Measurements from ENCODE around the gene GAGE12J. TPM values are rescaled to one million over a fixed set of nuclear protein-coding genes. Genes with fewer than 3 reads are reported as not detected.
"Not testable (repeated sequence)": the region's sequence is repeated elsewhere in the genome, so short reads cannot be mapped to it uniquely, and the experiment has no call there.

The GAGE12J gene, protein sequence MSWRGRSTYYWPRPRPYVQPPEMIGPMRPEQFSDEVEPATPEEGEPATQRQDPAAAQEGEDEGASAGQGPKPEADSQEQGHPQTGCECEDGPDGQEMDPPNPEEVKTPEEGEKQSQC
- 0.69 TPM in 1 of 2 replicates, not detected in the other for total RNA-seq (2014; rRNA removed; shearing (Covaris generic))
- not detected in 2 replicates for polyA plus RNA-seq (2015; cell fraction: cytosol; rRNA removed)
- 0.60 TPM in 1 of 2 replicates, not detected in the other for polyA plus RNA-seq (2015; cell fraction: nucleus; rRNA removed)

DNA sequence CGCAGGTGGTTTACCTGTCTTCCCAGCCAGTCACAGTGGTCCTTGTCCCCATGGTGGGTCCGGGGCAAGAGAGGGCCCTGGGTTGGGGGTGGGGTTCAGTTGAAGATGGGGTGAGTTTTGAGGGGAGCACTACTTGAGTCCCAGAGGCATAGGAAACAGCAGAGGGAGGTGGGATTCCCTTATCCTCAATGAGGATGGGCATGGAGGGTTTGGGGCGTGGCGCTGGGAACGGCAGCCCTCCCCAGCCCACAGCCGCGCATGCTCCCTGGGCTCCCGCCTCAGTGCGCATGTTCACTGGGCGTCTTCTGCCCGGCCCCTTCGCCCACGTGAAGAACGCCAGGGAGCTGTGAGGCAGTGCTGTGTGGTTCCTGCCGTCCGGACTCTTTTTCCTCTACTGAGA lies at the start of gene GAGE12J:
GAGE12J (plus strand) TSS at position 301 of the 400 bp plus-strand sequence. CDS start 1,157 bp downstream, outside the sequence.
- not testable (repeated sequence) for DNase-seq (ENCODE audit: low read depth)

DNA sequence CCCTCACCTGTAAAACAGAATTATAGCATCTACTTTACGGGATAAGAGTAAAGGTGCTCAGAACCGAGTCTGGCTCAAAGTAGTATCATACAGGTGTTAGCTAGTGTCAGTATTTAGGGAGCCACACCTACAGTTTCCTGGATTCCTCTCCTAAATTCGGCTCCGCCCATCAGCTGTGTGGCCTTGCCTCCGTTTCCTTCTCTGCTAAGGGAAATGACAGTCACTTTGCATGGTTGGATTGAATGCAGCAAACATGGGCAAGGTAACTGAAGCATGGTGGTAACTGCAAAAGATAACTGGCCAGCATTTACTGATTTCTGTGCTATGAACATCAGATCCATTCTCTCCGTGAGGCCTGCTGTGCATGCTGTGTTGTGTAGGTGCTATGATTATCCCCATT lies 49.4 kb upstream of the GAGE12J start:
- DNase-seq (ENCODE audit: low read depth): no peak

DNA sequence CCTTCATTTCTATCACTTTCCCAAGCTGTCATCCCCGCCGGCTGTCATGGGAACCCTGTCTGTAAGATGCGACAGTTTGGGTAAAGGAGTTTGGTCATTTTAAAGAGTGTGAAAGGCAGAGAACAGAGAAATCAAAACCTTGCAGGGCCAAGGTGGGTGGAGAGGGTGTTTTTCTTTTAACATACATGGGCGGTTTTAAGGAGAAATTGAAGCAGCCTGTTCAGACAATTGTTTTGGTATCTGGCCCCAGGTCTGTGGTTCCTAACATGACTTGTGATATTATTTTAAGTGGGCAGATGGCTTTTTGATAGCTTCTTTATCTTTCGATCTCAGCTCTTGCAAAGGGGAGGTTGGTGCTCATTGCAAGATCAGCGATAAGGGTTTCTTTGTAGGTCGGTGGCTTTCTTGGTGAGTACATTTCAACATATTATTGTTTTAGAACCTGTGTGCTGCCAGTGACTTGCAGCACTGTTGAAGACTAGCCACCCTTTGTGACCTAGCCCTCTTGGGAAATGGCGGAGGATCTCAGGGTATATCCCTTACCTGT lies 48.6 kb upstream of the GAGE12J start:
- no peak for DNase-seq (ENCODE audit: low read depth)

DNA sequence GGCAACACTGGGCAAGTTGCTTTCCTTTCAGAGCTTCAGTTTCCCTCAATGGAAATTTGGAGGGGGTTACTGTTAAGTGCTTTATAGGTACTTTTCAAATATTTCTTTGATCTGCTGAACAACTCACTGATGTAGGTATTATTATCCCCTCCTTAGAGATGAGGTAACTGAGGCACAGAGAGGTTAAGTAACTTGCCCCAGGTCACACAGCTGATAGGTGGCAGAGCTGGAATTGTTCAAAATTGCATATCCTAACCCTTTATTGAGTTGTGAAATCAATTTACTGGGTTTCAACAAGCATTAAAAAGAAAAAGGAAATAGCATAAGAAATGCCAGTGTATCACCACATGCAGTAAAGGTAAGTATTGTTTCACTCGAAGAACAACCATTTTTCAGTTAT lies 45.6 kb upstream of the GAGE12J start:
- DNase-seq (ENCODE audit: low read depth): no peak

DNA sequence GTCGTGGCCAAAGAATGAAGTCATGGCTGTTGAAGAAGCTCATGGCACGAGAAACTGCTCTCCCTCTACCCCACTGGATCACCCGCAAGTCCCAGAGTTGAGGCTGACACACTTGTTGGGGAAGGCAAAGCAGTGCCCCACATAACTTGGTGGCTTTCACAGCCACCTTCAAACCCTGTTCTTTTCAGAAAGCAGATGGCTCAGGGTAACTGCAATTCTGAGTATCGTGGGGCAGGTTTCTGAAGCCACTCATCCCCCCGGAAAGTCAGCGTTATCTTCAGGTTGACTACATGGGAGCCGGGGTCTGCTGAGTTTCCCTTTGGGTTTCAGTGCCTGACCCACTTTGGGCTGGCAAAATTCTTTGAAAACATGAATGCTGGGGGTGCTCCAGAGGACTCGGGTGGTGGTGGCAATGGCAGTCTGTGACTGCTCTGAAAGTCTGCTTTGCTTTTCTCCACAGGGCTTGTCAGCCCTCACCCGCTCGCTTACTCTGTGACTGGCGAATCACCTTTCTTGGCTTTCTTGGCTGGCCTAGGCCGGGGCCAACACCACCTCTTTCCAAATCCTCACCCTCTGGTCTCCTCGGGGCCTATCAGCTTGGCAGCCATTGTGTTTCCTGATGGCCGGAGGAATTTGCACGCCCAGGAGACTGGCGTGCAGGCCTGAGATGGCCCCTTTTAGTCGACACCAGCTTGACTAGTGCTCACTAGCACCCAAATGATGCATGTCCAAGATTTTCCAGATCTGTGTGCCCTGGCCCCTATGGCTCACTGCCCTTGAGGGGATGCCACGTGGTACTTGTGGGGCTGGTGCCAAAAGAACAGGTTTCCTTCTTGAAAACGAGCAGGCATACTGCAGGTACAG lies 44.9 kb upstream of the GAGE12J start:
- no peak for DNase-seq (ENCODE audit: low read depth)

DNA sequence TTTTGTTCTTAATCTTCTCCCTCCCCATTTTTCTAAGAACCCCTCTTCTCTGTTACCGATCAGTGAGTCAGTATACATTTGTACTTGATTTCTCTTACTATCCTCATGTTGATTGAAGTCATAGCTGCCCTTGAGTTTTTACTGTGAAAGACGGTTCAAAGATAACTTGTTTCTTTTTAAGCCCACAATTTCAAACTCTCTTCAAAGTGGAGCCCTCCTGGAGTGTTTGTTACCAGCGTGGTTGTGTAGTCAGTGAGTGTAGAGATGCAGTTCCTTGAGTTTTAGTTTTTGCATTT lies 44.4 kb upstream of the GAGE12J start:
- DNase-seq (ENCODE audit: low read depth): no peak

DNA sequence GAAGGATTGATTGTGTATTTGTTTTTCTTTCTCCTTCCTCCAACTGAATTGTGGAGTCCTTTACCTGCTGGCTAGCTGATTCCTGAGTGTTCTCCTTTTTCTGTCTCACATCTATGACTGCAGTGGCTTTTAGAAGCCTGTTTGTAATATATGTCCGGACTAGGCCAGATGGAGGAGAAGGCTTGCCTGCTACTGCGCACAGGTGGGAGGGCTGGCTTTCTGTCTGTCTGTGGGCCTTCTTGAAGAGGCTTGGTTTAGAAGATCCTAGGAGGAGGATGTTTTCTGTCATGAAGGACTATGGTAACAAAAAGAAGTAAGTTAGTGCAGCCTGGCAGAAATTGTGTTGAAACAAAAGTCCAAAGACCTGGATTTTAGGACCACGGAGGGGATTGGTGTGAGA lies 43.8 kb upstream of the GAGE12J start:
- no peak for DNase-seq (ENCODE audit: low read depth)

DNA sequence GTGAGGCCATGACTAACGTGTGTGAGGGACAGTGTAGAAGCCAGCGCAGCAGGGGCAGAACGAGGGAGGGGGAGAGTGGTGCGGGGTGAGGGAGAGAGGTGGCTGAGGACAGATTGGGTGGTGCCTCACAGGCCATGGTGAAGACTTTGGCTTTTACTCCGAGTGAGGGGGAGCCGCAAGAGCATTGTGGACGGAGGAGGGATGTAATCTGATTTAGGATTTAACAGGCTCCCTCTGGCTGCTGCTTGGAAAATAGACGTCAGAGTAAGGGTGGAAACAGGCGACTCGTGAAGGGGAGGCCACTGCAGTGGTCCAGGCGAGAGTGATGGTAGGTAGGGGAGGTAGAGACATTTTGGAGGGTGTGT lies 39.2 kb upstream of the GAGE12J start:
- DNase-seq (ENCODE audit: low read depth): peak; percentile 5

DNA sequence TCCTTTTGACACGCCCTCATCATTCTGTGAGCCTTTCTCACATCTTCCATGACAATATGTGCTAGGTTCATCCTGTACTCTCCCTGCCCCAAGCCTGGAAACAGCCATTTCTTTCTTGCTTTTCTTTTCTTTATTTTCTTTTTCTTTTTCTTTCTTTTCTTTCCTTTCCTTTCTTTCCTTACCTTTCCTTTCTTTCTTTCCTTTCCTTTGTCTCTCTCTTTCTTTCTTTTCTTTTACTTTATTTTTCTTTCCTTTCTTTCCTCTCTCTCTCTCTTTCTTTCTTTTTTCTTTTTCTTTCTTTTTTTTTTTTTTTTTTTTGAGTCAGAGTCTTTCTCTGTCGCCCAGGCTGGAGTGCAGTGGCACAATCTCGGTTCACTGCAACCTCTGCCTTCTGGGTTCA lies 37.6 kb upstream of the GAGE12J start:
- DNase-seq (ENCODE audit: low read depth): no peak

DNA sequence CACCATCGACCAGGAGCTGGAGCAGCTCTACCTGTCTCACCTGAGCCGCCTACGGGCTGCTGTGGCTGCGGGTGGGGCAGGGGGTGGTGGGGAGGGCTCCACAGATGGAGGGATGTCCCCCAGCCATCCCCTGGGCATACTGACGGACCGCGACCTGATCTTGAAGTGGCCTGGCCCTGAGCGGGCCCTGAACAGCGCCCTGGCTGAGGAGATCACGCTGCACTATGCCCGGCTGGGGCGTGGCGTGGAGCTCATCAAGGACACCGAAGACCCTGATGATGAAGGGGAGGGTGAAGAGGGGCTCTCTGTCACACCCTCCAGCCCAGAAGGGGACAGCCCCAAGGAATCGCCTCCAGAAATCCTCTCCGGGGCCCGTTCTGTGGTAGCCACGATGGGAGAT lies 35.7 kb upstream of the GAGE12J start:
- DNase-seq (ENCODE audit: low read depth): no peak

DNA sequence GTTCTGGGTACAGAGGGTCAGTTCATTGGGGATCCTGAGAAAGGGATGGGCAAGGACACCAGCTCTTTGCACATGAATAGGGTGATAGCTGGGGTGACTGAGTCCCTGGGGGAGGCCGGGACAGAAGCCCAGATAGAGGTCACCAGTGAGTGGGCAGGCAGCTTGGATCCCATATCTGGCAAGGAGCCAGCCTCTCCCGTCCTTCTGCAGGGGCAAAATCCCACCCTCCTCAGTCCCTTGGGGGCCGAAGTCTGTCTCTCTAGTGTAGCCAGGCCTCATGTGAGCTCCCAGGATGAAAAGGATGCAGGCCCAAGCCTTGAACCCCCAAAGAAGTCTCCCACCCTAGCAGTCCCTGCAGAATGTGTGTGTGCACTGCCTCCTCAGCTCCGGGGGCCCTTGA lies 35.3 kb upstream of the GAGE12J start:
- no peak for DNase-seq (ENCODE audit: low read depth)

DNA sequence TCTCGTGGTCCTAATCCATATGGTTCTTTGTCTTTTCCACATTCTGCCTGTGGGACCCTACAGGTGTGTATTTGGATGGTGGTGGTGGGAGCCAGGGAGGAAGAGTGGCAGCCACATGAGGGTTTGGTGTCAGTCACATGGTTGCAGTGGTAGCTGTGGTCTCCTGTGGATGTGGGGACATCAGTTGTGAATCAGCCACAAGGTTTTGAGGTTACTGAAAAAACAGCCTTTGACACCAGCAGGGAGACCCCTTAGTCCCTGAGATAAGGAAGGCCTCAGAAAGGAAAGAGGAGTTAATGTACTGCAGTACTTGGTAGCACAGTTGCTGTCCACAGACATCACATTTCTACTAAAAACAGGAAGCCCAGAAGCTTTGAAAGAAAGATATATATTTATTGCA lies 34.2 kb upstream of the GAGE12J start:
- no peak for DNase-seq (ENCODE audit: low read depth)

DNA sequence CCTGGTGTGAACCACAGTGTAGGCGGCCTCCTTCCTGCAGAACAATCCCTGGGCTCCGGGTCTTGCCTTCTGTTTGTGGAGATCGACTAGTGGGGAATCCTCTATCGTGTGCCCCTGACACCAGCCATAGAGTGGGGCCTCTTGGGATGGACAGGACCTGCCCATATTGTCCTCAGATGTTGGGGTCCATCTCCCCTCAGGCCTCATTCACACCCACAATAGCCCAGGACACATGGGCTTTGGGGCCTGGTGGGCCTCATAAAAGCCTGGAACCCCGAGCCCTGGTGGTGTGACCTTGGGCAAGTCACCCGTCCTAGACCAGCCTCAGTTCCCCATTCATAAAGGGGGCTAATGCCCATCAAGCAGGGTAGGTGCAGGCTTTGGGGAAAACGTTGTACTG lies 31.6 kb upstream of the GAGE12J start:
- no peak for DNase-seq (ENCODE audit: low read depth)

DNA sequence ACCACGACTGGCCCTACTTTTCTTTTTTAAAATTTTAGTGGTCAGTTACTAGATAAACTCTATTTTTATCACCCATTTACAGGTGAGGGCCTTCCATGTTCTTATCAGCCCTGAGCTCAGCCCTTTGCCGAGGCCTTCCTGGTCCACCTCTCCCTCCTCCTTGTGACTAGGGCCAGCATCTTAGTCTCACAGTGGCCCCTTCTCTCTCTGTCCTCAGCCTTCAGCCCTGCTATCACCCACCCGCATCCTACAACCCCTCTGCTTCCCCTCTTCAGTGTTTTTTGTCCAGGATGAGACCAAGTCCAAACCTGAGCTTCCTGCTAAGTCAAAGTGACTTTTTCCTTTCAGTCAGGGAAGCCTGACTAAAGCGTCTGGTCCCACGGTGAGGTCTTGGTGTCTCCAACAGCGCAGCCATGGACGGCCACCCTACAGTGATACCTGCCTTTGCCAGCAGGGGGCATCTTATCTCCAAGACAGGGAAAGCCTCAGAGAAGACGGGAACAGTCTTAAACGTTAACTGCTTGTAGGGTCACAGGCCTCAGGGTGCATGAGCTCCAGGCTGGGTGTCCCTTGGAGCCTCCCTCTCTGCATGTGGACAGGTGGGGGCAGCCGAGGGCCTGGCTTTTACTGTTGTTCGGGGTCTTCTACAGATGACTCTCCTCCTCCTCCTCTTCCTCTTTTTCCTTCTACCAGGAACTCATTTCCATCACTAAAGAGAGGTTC lies 30.1 kb upstream of the GAGE12J start:
- peak; percentile 46 for DNase-seq (ENCODE audit: low read depth)

DNA sequence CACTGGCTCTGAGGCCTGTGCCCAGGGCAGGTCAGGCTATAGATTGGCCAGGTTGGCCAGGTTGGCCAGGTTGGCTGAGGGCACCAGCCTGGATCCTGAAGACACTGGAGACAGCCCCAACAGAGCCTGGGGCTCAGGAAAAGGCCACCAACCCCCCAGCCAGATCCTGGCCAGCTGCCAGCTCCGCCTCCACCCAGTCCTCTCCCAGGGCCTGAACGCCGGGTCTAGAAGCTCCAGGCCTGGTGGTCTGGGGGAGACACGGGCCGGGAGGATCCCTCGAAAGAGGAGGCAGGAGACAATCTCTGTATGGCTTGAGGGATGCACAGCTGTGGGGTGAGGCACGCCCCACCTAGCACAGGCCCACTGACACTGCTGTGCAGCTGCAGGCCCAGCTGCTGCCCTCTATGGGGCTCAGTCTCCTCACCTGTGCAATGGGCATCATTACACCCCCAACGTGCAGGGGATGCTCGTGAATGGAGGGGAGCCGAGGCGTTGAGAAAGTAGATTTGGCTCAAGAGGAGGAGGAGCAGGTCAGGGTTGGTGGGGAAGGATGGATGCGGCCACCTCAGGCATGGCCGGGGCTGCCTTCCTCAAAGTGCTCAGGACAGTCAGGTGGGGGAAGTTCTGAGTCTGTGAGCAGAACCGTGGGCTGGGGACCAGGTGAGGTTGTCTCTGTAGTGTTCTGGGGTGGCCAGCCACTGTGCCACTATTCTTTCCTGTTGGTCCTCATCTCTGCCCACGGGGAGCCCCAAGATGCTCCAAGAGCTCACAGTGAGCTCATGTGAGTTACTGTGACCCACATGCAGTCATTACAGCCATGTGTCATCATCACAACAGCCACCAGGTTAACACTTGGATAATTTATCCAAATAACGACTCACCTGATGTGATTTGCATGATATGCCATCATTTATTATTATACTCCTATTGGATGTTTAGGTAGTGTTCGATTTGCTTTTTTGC lies 29.2 kb upstream of the GAGE12J start:
- DNase-seq (ENCODE audit: low read depth): no peak

DNA sequence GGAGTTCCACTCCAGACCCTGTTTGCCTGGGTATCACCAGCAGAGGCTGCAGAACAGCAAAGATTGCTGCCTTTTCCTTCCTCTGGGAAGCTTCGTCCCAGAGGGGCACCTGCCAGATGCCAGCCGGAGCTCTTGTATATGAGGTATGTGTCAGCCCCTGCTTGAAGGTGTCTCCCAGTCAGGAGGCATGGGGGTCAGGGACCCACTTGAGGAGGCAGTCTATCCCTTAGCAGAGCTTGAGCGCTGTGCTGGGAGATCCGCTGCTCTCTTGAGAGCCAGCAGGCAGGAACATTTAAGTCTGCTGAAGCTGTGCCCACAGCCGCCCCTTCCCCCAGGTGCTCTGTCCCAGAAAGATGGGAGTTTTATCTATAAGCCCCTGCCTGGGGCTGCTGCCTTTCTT lies 22.5 kb upstream of the GAGE12J start:
- not testable (repeated sequence) for DNase-seq (ENCODE audit: low read depth)

DNA sequence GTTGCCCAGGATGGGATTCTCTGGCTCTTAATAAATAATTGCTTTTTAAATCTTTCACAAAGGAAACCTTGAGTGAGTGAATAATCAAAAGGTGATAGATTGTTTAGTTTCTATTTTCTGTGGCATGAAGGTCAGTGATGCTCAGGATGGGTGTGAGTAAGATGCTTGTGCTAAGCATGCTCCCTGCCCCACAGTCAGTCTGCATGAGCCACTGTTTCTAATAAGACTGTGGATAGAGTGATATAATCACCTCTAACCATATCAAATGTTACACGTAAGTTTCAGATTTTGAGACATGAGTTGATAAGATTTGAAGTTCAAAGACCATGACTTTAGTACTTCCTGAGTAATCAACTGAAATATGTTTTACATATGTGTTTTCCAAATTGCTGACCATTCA lies 21.1 kb upstream of the GAGE12J start:
- DNase-seq (ENCODE audit: low read depth): no peak

DNA sequence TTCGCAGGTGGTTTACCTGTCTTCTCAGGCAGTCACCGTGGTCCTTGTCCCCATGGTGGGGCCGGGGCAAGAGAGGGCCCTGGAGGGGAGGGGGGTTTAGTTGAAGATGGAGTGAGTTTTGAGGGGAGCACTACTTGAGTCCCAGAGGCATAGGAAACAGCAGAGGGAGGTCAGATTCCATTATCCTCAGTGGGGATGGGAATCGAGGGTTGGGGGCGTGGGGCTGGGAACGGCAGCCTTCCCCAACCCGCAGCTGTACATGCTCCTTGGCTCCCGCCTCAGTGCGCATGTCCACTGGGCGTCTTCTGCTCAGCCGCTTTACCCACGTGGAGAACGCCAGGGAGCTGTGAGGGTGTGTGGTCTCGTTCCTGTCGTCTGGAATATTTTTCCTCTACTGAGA lies 18.5 kb upstream of the GAGE12J start, which contains the start of gene GAGE10:
GAGE10 (plus strand) TSS at position 301 of the 400 bp plus-strand sequence. CDS start 1,214 bp downstream, outside the sequence.
- no peak for DNase-seq (ENCODE audit: low read depth)

DNA sequence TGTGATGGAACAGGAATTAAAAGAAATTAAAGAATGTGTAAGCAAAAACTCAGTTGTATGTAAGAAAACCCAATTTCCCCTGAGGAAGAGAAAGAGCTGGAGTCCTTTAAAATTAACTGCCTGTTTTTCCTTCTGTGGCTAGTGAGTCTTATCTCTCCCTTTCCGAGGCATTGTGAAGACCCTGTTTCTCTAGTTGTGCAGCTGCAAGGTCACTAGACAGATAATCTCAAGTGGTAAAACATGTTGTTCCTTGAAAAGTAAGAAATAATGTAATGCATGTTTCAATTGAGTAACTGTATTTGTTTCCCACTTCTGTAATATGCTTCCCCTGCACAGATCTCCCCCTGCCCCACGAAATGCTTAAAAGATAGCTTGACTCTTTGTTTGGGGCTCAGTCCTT lies 14.1 kb upstream of the GAGE12J start:
- not testable (repeated sequence) for DNase-seq (ENCODE audit: low read depth)

DNA sequence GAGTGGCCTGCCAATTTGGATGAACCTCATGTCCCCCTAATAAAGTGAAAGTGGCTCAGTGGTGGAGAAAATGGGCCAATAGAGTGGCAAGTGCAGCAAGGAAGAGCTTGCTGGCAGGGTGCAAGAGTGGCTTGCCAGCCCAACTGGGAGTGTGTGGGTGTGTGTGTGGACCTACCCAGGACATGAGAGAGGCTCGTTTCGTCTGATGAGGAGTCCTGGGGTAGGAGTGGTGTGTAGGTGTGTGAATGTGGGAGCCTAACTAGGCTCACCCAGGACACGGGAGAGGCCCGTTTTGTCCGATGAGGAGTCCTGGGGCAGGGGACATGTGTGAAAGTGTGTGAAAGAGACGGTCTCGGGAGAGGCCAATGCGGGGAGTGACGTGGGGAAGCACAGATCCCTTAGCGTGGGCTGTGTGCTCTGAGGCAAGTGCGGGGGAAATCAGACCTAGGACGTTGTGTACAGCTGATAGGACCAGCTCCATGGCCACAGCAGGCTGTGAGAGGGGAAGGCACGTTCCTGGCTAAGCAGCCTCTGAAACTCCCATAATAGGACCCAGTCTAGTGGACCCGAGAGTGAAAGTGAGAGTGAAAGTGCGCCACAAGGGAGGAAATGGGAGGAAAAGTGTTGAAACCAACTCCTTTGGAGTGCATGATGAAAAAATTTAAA lies 13.1 kb upstream of the GAGE12J start:
- DNase-seq (ENCODE audit: low read depth): no peak

All from HT1080 (cell line).